H9 (cell line): ENCODE results near the gene STIMATE. TPM values are rescaled to one million over a fixed set of nuclear protein-coding genes. Genes with fewer than 3 reads are reported as not detected.

Source experiments
- DNase-seq: peaks from one replicate; pipeline ENCODE4 v3.0.0-alpha.2; 2017
- H2AFZ ChIP-seq: one replicate; pipeline ENCODE4 v1.6.1; 2013; ENCODE audit warnings: mild to moderate bottlenecking, low read length, control low read depth, moderate library complexity
- H2AK5ac ChIP-seq: 2 replicates; pipeline ENCODE4 v1.6.1; 2013; ENCODE audit warnings: low read length, control low read depth, mixed read lengths; ENCODE audit not compliant: insufficient read length
- H2BK120ac ChIP-seq: one replicate; pipeline ENCODE4 v1.6.1; 2013; ENCODE audit warnings: low read depth, mild to moderate bottlenecking, low read length, control low read depth, inconsistent platforms; ENCODE audit not compliant: poor library complexity, severe bottlenecking
- H2BK12ac ChIP-seq: 2 replicates; pipeline ENCODE4 v1.6.1; 2013; ENCODE audit warnings: low read length, control low read depth, mixed read lengths, low read depth; ENCODE audit not compliant: insufficient read length
- H2BK15ac ChIP-seq: 2 replicates; pipeline ENCODE4 v1.6.1; 2013; ENCODE audit warnings: low read depth, low read length, control low read depth
- H2BK20ac ChIP-seq: one replicate; pipeline ENCODE4 v1.6.1; 2013; ENCODE audit warnings: low read depth, mild to moderate bottlenecking, low read length, control low read depth, inconsistent platforms; ENCODE audit not compliant: poor library complexity, severe bottlenecking
- H2BK5ac ChIP-seq: 2 replicates; pipeline ENCODE4 v1.6.1; 2013; ENCODE audit warnings: low read length, control low read depth, mixed read lengths; ENCODE audit not compliant: insufficient read length
- H3K14ac ChIP-seq: 2 replicates; pipeline ENCODE4 v1.6.1; 2013; ENCODE audit warnings: low read length, control low read depth; ENCODE audit not compliant: insufficient read depth
- H3K18ac ChIP-seq: 2 replicates; pipeline ENCODE4 v1.6.1; 2013; ENCODE audit warnings: low read depth, mild to moderate bottlenecking, mixed read lengths, low read length, control low read depth; ENCODE audit not compliant: insufficient read length
- H3K23ac ChIP-seq: 2 replicates; pipeline ENCODE4 v1.6.1; 2013; ENCODE audit warnings: low read length, control low read depth, mixed read lengths, low read depth; ENCODE audit not compliant: insufficient read length
- H3K23me2 ChIP-seq: 2 replicates; pipeline ENCODE4 v1.6.1; 2013; ENCODE audit warnings: low read depth, mild to moderate bottlenecking, mixed read lengths, low read length, control low read depth; ENCODE audit not compliant: insufficient read length, poor library complexity, severe bottlenecking
- H3K27ac ChIP-seq: 2 replicates; pipeline ENCODE4 v1.5.1; 2013; ENCODE audit warnings: low read length, control low read depth, mixed read lengths, low read depth; ENCODE audit not compliant: insufficient read length
- H3K27me3 ChIP-seq: 2 replicates; pipeline ENCODE4 v1.6.1; 2013; ENCODE audit warnings: low read length, control low read depth, inconsistent platforms; ENCODE audit not compliant: insufficient read depth
- H3K4ac ChIP-seq: 2 replicates; pipeline ENCODE4 v1.6.1; 2013; ENCODE audit warnings: low read depth, mild to moderate bottlenecking, control low read depth, inconsistent platforms, low read length, moderate library complexity
- H3K4me1 ChIP-seq: 2 replicates; pipeline ENCODE4 v1.6.1; 2013; ENCODE audit warnings: low read length, control low read depth, inconsistent platforms; ENCODE audit not compliant: insufficient read depth
- H3K4me2 ChIP-seq: 2 replicates; pipeline ENCODE4 v1.6.1; 2013; ENCODE audit warnings: low read length, control low read depth, mixed read lengths; ENCODE audit not compliant: insufficient read length, insufficient read depth
- H3K56ac ChIP-seq: 2 replicates; pipeline ENCODE4 v1.6.1; 2013; ENCODE audit warnings: low read depth, mild to moderate bottlenecking, mixed read lengths, low read length, control low read depth; ENCODE audit not compliant: insufficient read length
- H3K79me1 ChIP-seq: 2 replicates; pipeline ENCODE4 v1.6.1; 2013; ENCODE audit warnings: low read depth, mild to moderate bottlenecking, moderate library complexity, low read length, control low read depth, inconsistent platforms; ENCODE audit not compliant: insufficient read depth, poor library complexity, severe bottlenecking
- H3K79me2 ChIP-seq: 2 replicates; pipeline ENCODE4 v1.6.1; 2013; ENCODE audit warnings: low read length, control low read depth, inconsistent platforms; ENCODE audit not compliant: insufficient read depth
- H3K9ac ChIP-seq: 2 replicates; pipeline ENCODE4 v1.6.1; 2013; ENCODE audit warnings: low read length, control low read depth, mixed read lengths; ENCODE audit not compliant: insufficient read length; ENCODE audit errors: extremely low read depth
- H3K9me3 ChIP-seq: one replicate; pipeline ENCODE4 v1.6.1; 2013; ENCODE audit warnings: low read depth, low read length, inconsistent platforms; ENCODE audit not compliant: control insufficient read depth
- H3T11ph ChIP-seq: one replicate; pipeline ENCODE4 v1.6.1; 2013; ENCODE audit warnings: mild to moderate bottlenecking, low read length, control low read depth, inconsistent platforms
- H4K20me1 ChIP-seq: one replicate; pipeline ENCODE4 v1.6.1; 2013; ENCODE audit not compliant: control insufficient read depth, insufficient read length, insufficient read depth
- H4K5ac ChIP-seq: 2 replicates; pipeline ENCODE4 v1.6.1; 2013; ENCODE audit warnings: low read depth, mild to moderate bottlenecking, mixed read lengths, low read length, control low read depth; ENCODE audit not compliant: insufficient read length
- H4K8ac ChIP-seq: replicated peaks from 2 replicates; pipeline ENCODE4 v1.6.1; 2013; ENCODE audit warnings: low read length, control low read depth, mixed read lengths, low read depth; ENCODE audit not compliant: insufficient read length
- H4K91ac ChIP-seq: 2 replicates; pipeline ENCODE4 v1.6.1; 2013; ENCODE audit warnings: low read depth, mild to moderate bottlenecking, moderate library complexity, mixed read lengths, low read length, control low read depth; ENCODE audit not compliant: insufficient read length
- H3K27ac Mint-ChIP-seq, 3 experiments: 2 replicates in 2 of 3; 3 replicates in 1 of 3; pipeline ENCODE4 v1.8.0; 2020 to 2021; ENCODE audit warnings: mixed read lengths in 3 of 3, mild to moderate bottlenecking in 1 of 3, moderate library complexity in 1 of 3
- H3K27me3 Mint-ChIP-seq: 2 replicates; pipeline ENCODE4 v1.8.0; 2021; ENCODE audit warnings: low read depth, mild to moderate bottlenecking, moderate library complexity, mixed read lengths
- H3K36me3 Mint-ChIP-seq, 3 experiments: 2 replicates in 2 of 3; 3 replicates in 1 of 3; pipeline ENCODE4 v1.8.0; 2020 to 2021; ENCODE audit warnings: low read depth in 3 of 3, mixed read lengths in 3 of 3; ENCODE audit not compliant: insufficient read depth in 1 of 3
- H3K4me1 Mint-ChIP-seq, 2 experiments: 2 replicates each; pipeline ENCODE4 v1.8.0; 2020; ENCODE audit warnings: mixed read lengths in 2 of 2
- H3K4me3 Mint-ChIP-seq, 2 experiments: 2 replicates in 1 of 2; 3 replicates in 1 of 2; pipeline ENCODE4 v1.8.0; 2020 to 2021; ENCODE audit warnings: mild to moderate bottlenecking in 2 of 2, mixed read lengths in 2 of 2, moderate library complexity in 1 of 2
- H3K9me3 Mint-ChIP-seq, 2 experiments: 2 replicates in 1 of 2; 3 replicates in 1 of 2; pipeline ENCODE4 v1.8.0; 2020; ENCODE audit warnings: mild to moderate bottlenecking in 2 of 2, mixed read lengths in 2 of 2, moderate library complexity in 1 of 2
- WGBS: extraction: QIAGEN DNeasy Blood & Tissue Kit; methylation state at CpG from one replicate; pipeline ENCODE4 v1.1.7; 2013; ENCODE audit warnings: missing lambda C conversion rate, low lambda C conversion rate, mixed read lengths; ENCODE audit not compliant: insufficient read length; ENCODE audit errors: extremely low coverage; 5-methylcytosine and 5-hydroxymethylcytosine counted together
- microRNA-seq: library from miRNA; unstranded; fragments of <30 nt; microRNA quantifications from one replicate; pipeline ENCODE4, GENCODE V29; 2020; ENCODE audit warnings: borderline microRNAs expressed
- total RNA-seq: library from RNA; stranded (reverse); gene quantifications from 2 replicates; pipeline ENCODE4 v1.2.1, GENCODE V29; 2021
- TF ChIP-seq, protein P1 (sequence below): fragments of 200-600 bp; sonication (generic); conservative IDR thresholded peaks from 3 replicates; pipeline ENCODE4 v1.8.0; 2021; ENCODE audit warnings: antibody characterized with exemption, mild to moderate bottlenecking

The STIMATE gene
- total RNA-seq, 1 experiment from 2014 or later = 25.6 TPM

DNA sequence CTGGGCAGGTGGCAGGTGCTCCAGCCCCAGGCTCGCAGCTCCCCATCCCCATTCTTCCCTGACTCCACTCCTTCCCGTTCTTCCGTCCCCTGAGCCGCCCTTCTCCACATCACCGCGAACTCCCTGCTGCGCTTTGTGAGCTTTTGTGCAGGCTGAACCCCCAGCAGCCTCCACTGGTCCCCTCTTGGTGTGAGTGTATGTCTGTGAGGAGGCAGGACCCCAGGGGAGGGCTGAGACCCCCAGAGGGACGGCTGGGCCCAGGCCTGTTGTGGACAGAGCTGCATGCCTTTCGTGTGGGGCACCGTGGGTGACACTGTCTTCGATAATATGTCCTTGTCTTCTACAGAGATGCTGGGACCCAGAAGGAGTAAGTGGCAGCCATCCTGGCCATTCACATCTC lies 110.1 kb downstream of the STIMATE start:
- Histone ChIP-seq H2AK5ac (no peak overlapping the region), H2BK12ac (no peak overlapping the region), H2BK15ac (no peak overlapping the region), H2BK120ac (no peak overlapping the region), H3K14ac (no peak overlapping the region; the same call in 1 of the 2 replicates), H2AFZ (no peak overlapping the region), H4K5ac (no peak overlapping the region), H3K23ac (no peak overlapping the region), H2BK5ac (no peak overlapping the region), H4K91ac (no peak overlapping the region), H3K4ac (no peak overlapping the region), H4K8ac (no peak overlapping the region), H2BK20ac (no peak overlapping the region), H3K56ac (no peak overlapping the region), H3K27me3 (no peaks in the 10 kb centered on the region), H3K4me1 (peaks cover 1% of the 10 kb centered on the region; the same call in 1 of the 2 replicates), H3K9me3 (no peaks in the 10 kb centered on the region), H3K79me2 (no peaks in the 10 kb centered on the region), H3K9ac (no peak overlapping the region), H3K27ac (no peak overlapping the region), H3K4me2 (no peak overlapping the region), H3T11ph (no peak overlapping the region), H3K23me2 (no peaks in the 10 kb centered on the region), H4K20me1 (no peaks in the 10 kb centered on the region), H3K18ac (no peak overlapping the region), H3K79me1 (no peaks in the 10 kb centered on the region)
- no peak for DNase-seq
- Mint-ChIP-seq H3K27ac (no peak overlapping the region), H3K9me3 (no peaks in the 10 kb centered on the region; a peak in 1 of 5 replicates), H3K4me3 (no peak overlapping the region), H3K4me1 (peaks cover 6% of the 10 kb centered on the region in 2 experiments), H3K36me3 (no peaks in the 10 kb centered on the region; a peak in 2 of 7 replicates), H3K27me3 (peaks cover 2% of the 10 kb centered on the region)
- no CpG with 5 or more reads among the region's 11 CpGs for WGBS
- TF ChIP-seq, protein P1, sequence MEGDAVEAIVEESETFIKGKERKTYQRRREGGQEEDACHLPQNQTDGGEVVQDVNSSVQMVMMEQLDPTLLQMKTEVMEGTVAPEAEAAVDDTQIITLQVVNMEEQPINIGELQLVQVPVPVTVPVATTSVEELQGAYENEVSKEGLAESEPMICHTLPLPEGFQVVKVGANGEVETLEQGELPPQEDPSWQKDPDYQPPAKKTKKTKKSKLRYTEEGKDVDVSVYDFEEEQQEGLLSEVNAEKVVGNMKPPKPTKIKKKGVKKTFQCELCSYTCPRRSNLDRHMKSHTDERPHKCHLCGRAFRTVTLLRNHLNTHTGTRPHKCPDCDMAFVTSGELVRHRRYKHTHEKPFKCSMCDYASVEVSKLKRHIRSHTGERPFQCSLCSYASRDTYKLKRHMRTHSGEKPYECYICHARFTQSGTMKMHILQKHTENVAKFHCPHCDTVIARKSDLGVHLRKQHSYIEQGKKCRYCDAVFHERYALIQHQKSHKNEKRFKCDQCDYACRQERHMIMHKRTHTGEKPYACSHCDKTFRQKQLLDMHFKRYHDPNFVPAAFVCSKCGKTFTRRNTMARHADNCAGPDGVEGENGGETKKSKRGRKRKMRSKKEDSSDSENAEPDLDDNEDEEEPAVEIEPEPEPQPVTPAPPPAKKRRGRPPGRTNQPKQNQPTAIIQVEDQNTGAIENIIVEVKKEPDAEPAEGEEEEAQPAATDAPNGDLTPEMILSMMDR = no peak

Small RNAs within 50 kb of the gene (microRNA-seq; reads per million reads assigned to microRNA genes)
- not detected for gene MIR8064

Other genes starting within 250 kb of the STIMATE start
- 70.0 and 74.2 TPM in 2 replicates for gene PBRM1, start 211.6 kb downstream of the STIMATE start, total RNA-seq
- gene GNL3, start 211.5 kb downstream of the STIMATE start, total RNA-seq = 245 and 250 TPM in 2 replicates
- 37.0 and 39.3 TPM in 2 replicates for gene GLT8D1, start 191.8 kb downstream of the STIMATE start, total RNA-seq
- gene SPCS1, start 191.4 kb downstream of the STIMATE start, total RNA-seq = 106 TPM in 2 replicates
- 35.2 and 36.0 TPM in 2 replicates for gene NEK4, start 126.6 kb downstream of the STIMATE start, total RNA-seq
- gene ITIH1, start 119.9 kb downstream of the STIMATE start, total RNA-seq = not detected in 2 replicates
- gene ITIH3, start 102.8 kb downstream of the STIMATE start, total RNA-seq = not detected in 2 replicates
- 3.0 and 3.4 TPM in 2 replicates for gene ITIH4, start 66.9 kb downstream of the STIMATE start, total RNA-seq
- 0.55 and 0.72 TPM in 2 replicates for gene MUSTN1, start 62.5 kb downstream of the STIMATE start, total RNA-seq
- gene SFMBT1, start 148.5 kb upstream of the STIMATE start, total RNA-seq = 15.3 and 15.4 TPM in 2 replicates
- gene RFT1, start 232.9 kb upstream of the STIMATE start, total RNA-seq = 24.1 and 26.2 TPM in 2 replicates